GM21360 (cell line): Measurements from ENCODE around the gene FOXP1.

Source experiments
- ATAC-seq: cut with Tn5 transposase; IDR thresholded peaks from one replicate; pipeline ENCODE4 v1.9.1; 2021; ENCODE audit warnings: mild to moderate bottlenecking, moderate library complexity; ENCODE audit not compliant: unreplicated experiment

FOXP1 gene

DNA sequence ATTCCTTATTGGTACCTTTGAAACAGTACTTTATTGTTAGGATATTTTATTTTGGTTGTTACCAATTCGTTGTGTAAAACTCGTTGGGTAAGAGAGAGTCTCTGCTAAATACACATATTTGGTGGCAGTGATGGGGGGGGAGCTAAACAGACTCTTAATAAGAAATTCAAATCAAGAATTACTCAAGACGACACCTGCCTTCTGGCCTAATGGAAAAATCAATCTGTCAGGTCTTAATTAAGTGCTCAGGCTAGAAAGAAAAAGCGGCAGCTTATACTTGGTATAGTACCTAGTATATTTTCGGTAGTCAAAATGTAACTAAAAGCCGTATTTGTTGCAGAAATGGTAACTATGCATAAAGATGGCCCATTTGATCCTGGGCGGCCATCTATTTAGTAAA lies 18.2 kb downstream of the FOXP1 start:
- ATAC-seq = no peak

- ATAC-seq = no peak
These were observed 19.2 kb downstream of the FOXP1 start for GRCh38 chr3:71564361-71564760.

- ATAC-seq = peak; percentile 67
These were observed 19.7 kb downstream of the FOXP1 start for GRCh38 chr3:71563827-71564226.

DNA sequence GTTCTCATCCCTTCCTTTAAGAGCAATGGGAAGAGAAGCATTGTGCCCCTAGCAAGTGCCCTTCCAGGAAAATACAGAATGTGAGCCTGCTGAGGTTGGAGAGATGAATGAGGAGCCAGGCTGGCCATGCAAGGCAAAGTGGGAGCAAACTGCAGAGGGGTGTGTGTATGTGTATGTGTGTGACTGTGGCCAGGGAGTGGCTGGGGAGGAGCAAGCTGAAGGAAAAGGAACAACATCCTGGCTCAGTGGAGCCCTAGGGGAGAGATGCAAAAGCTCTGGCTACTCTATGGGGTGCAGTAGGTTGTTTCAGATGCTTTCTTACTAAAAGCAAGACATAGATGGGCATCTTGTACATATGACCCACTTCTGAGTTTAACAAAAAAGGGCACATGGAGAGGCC lies 20.6 kb downstream of the FOXP1 start:
- no peak for ATAC-seq

GRCh38 chr3:71560665-71561064 lies 22.9 kb downstream of the FOXP1 start:
- no peak for ATAC-seq

DNA sequence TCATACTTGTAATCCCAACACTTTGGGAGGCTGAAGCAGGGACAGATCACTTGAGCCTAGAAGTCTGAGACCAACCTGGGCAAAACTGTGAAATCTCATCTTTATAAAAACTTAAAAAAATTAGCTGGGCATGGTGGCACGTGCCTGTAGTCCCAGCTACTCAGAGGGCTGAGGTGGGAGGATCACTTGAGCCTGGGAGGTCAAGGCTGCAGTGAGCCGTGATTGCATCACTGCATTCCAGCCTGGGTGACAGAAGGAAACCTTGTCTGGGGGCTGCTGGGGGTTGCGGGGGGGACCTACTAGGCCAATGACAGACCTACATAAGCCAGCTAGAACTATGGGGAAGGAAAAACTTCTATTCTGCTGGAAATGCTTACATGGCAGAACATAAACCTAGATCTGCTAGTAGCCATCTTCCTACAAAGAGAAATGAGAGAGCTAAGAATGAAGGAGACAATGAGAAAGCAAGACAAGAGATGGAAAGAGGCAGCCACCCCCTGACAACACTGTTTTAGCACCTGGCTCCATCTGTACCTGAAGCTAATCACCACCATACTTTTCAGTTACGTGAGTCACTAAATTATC lies 23.9 kb downstream of the FOXP1 start:
- no peak for ATAC-seq

- no peak for ATAC-seq
These were observed 24.5 kb downstream of the FOXP1 start for GRCh38 chr3:71559021-71559420.

DNA sequence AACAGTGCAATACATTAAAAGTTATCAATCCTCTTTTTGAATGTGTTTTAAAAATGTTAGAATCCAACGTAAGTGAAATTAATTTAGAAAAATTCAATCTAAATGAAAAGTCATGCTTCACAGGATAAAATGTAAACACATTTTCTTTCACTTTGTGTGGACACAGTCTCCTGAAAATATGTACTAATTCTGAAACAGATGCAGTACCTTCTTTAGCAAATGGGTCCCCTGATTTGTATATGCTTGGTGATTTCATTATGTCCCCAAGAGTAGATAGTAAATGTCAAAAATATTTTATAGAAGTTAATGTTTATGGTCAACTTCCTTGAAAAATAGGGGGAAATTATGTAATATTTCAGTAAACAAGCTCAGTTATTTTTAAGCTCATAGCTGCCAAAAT lies 28.9 kb downstream of the FOXP1 start:
- ATAC-seq = no peak

- no peak for ATAC-seq
These were observed 32.1 kb downstream of the FOXP1 start for GRCh38 chr3:71551311-71551919.

GRCh38 chr3:71549951-71550350 lies 33.6 kb downstream of the FOXP1 start:
- ATAC-seq = no peak

- no peak for ATAC-seq
These were observed 34.7 kb downstream of the FOXP1 start for GRCh38 chr3:71548705-71549384.

- ATAC-seq = no peak
These were observed 36.0 kb downstream of the FOXP1 start for GRCh38 chr3:71547249-71548198.

- no peak for ATAC-seq
These were observed 36.7 kb downstream of the FOXP1 start for GRCh38 chr3:71546821-71547220.

DNA sequence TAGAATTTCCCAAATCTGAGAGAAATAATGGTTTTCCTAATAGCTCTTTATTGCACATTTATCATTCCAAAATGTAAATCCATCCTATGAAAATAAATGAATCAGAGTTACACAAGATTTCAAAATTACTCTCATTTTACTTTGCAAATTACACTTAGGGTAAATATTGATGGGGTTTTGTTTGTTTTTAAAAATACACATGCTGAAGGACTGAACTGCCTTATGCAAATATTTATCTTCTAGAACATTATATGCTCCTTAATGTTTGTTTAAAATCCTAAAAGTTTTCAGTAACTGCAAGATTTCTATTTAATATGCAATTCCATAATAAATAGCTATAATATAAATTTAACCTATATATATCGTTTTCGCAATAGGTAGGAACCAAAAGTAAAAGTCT lies 38.2 kb downstream of the FOXP1 start:
- ATAC-seq = no peak

DNA sequence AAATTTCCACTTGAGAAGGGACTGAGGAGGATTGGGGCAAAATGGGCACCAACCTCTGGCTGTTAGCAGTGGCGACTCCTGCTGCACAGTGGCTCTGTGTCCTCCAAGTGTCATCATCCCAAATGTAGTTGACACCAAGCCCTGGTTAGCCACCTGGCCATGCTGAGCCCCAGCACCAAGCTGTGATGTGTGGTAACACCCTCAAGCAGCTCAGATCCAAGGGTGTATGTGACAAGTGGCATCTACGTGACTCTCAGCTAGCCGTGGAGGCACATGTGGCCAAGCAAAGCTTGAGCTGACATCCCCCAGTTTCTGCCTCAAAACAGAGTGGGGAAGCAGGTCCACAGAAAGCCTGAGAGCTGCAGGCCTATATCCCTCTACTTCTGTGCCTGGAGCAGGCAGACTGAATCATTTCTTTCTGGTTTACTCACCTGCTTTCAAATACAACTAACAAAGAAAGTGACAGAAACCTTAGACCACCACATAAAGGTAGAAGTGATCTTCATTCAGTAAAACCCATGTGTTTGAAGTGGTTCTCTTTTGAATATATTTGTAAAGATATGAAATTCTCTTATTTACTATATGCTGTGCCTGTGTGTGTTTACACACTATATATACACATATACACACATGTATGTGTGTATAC lies 40.0 kb downstream of the FOXP1 start:
- ATAC-seq = no peak

GRCh38 chr3:71542521-71543370 lies 40.8 kb downstream of the FOXP1 start:
- no peak for ATAC-seq

- ATAC-seq = no peak
These were observed 42.2 kb downstream of the FOXP1 start for GRCh38 chr3:71541313-71541712.

DNA sequence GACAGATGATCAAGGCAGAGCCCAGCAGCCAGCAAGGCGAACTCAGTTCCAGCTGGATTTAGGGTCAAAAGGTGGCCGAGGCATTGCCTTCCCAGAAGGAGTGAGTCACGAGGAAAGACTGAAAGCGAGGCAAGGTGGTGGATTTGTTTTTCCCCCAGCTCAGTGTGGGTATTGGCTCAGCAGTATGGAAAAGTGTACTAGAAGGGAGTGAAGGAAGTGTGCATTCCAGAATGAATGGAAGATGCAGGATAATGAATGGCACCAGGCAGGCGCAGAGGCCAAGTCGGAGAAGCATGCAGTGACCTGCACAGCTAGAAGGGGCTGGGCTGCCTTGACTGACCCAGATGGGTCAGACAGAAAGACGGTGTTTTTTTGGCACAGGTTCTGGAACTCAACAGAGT lies 46.3 kb downstream of the FOXP1 start:
- ATAC-seq = no peak

DNA sequence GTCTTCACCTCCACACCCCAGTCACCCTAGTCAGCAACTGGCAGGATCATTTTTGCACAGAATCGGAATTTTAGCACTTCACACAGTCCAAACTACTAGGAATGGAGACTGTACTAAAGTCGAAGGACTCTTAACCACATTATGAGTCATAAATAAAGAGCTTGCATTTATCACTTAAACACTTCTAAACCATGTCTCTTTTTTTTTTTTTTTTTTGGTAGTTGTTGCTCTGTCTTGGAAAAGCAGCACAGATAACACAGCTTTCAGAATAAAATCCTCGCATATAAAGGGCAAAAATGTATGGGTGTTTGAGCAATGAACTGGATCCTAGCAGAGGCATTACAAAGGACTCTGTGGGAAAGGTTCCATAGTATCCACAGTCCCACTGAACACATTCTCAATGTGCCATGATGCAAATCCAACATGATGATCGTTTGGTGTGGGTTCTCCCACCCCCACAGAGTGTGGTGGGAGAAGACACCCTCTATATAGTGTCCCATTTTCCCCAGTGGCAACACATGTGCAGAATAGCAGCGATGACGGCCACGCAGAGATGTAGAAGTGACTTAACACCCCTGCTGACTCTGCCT lies 47.1 kb downstream of the FOXP1 start:
- no peak for ATAC-seq

DNA sequence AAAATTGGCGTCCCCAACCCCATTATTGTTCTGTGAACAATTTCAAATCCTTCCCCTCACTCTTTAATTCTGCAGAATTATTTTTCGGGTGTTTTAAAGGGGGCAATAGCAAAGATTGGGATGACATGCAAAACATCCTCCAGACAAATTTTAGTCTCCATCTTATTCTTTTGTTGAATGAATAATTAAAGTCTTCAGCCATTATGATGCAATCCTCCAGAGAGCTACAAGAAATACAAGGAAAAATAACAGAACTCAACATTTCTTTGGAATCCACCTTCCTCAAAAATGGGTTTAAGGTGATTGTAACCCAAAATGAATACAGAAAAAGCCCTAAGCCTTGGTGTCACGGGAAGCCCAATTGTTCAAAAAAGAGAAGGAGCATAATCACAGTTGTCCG lies 49.9 kb downstream of the FOXP1 start:
- ATAC-seq = no peak
